SK-N-SH (cell line): ENCODE results near the gene DCAF6. TPM values are rescaled to one million over a fixed set of nuclear protein-coding genes. Genes with fewer than 3 reads are reported as not detected.

Experiments used
- CTCF ChIA-PET: fragments of 300-600, 350-600 bp; formaldehyde crosslinking; extraction: SDS; loops from one replicate; lab custom pipeline; 2021; lab: Yijun Ruan, JAX
- POLR2A ChIA-PET: fragments of 350-600 bp; sonication (Branson Sonifier 250); formaldehyde crosslinking; extraction: SDS; loops from one replicate; lab custom pipeline; 2020; ENCODE audit warnings: antibody characterized with exemption, inconsistent platforms; lab: Yijun Ruan, JAX
- DNase-seq: peaks from one replicate; pipeline ENCODE4 v3.0.0; 2012
- H2AFZ ChIP-seq: fragments of 200-600 bp; sonication (generic); 2 replicates; pipeline ENCODE4 v1.8.1; 2016; ENCODE audit warnings: antibody characterized with exemption, mild to moderate bottlenecking, low read depth
- H3F3A ChIP-seq: fragments of 200-600 bp; sonication (generic); replicated peaks from 2 replicates; pipeline ENCODE3; 2016; ENCODE audit warnings: antibody characterized with exemption, mild to moderate bottlenecking; ENCODE audit not compliant: insufficient read depth
- H3K27ac ChIP-seq, 2 experiments: fragments of 200-500 bp in 1 of 2; fragments of 200-600 bp in 1 of 2; sonication (Bioruptor generic) in 1 of 2; sonication (generic), shearing (Covaris generic) in 1 of 2; 2 replicates each; pipeline versions ENCODE4 v1.5.1 to v1.6.1; 2014 to 2016; ENCODE audit warnings: low read depth in 2 of 2, inconsistent platforms in 1 of 2, low read length in 1 of 2, mild to moderate bottlenecking in 1 of 2, mixed read lengths in 1 of 2
- H3K27me3 ChIP-seq: fragments of 200-600 bp; sonication (generic), shearing (Covaris generic); 2 replicates; pipeline ENCODE4 v1.6.1; 2016; ENCODE audit warnings: mixed run types; ENCODE audit not compliant: insufficient read depth
- H3K36me3 ChIP-seq, 2 experiments: fragments of 200-500 bp in 1 of 2; fragments of 200-600 bp in 1 of 2; sonication (Bioruptor generic) in 1 of 2; sonication (generic) in 1 of 2; replicated peaks in 1 of 2; 2 replicates each; pipeline versions ENCODE3 to v1.5.1; 2014 to 2016; ENCODE audit warnings: low read length in 1 of 2, mild to moderate bottlenecking in 1 of 2; ENCODE audit not compliant: insufficient read depth in 2 of 2, control insufficient read depth in 1 of 2
- H3K4me1 ChIP-seq, 2 experiments: fragments of 200-500 bp in 1 of 2; fragments of 200-600 bp in 1 of 2; sonication (Bioruptor generic) in 1 of 2; sonication (generic), shearing (Covaris generic) in 1 of 2; 2 replicates each; pipeline versions ENCODE4 v1.5.1 to v1.6.1; 2014 to 2016; ENCODE audit warnings: low read depth in 1 of 2, low read length in 1 of 2, mixed run types in 1 of 2; ENCODE audit not compliant: insufficient read depth in 2 of 2, control insufficient read depth in 1 of 2
- H3K4me2 ChIP-seq: fragments of 200-600 bp; sonication (generic), shearing (Covaris generic); 2 replicates; pipeline ENCODE4 v1.6.1; 2017; ENCODE audit warnings: mixed run types
- H3K4me3 ChIP-seq, 2 experiments: fragments of 200-500 bp in 1 of 2; fragments of 200-600 bp in 1 of 2; sonication (Bioruptor generic) in 1 of 2; sonication (generic), shearing (Covaris generic) in 1 of 2; 2 replicates each; pipeline versions ENCODE4 v1.5.1 to v1.8.1; 2014 to 2016; ENCODE audit warnings: low read depth in 2 of 2, inconsistent platforms in 1 of 2, low read length in 1 of 2, mild to moderate bottlenecking in 1 of 2, mixed read lengths in 1 of 2, moderate library complexity in 1 of 2
- H3K79me2 ChIP-seq: fragments of 200-600 bp; sonication (generic); 2 replicates; pipeline ENCODE4 v1.8.1; 2017; ENCODE audit warnings: mild to moderate bottlenecking; ENCODE audit not compliant: insufficient read depth
- H3K9ac ChIP-seq: fragments of 200-600 bp; sonication (generic); 2 replicates; pipeline ENCODE4 v1.6.1; 2017; ENCODE audit warnings: mixed run types
- H3K9me2 ChIP-seq: fragments of 200-600 bp; sonication (generic); 2 replicates; pipeline ENCODE4 v1.6.1; 2017; ENCODE audit warnings: mixed run types
- H3K9me3 ChIP-seq: fragments of 200-600 bp; sonication (generic); 2 replicates; pipeline ENCODE4 v1.6.1; 2017; ENCODE audit warnings: mixed run types, mild to moderate bottlenecking, moderate library complexity
- H4K20me1 ChIP-seq: fragments of 200-600 bp; sonication (generic); 2 replicates; pipeline ENCODE4 v1.6.1; 2017; ENCODE audit warnings: mild to moderate bottlenecking, mixed run types; ENCODE audit not compliant: insufficient read depth
- EZH2phosphoT487 ChIP-seq: fragments of 200-600 bp; sonication (generic); IDR thresholded peaks from 2 replicates; pipeline ENCODE4 v1.6.1; 2017; ENCODE audit warnings: low read depth, mixed run types, mild to moderate bottlenecking, antibody characterized with exemption, moderate library complexity, borderline replicate concordance
- GABPA ChIP-seq: IDR thresholded peaks from 2 replicates; pipeline ENCODE4 v1.4.0; 2012; ENCODE audit warnings: low read depth, mild to moderate bottlenecking
- NFIC ChIP-seq: IDR thresholded peaks from 2 replicates; pipeline ENCODE4 v1.4.0; 2012; ENCODE audit warnings: borderline replicate concordance
- POLR2AphosphoS5 ChIP-seq: IDR thresholded peaks from 2 replicates; pipeline ENCODE4 v1.6.1; 2012; ENCODE audit warnings: low read depth, low read length
- SIN3A ChIP-seq: IDR thresholded peaks from 2 replicates; pipeline ENCODE4 v1.6.1; 2012; ENCODE audit warnings: low read depth, mild to moderate bottlenecking, low read length, moderate library complexity, borderline replicate concordance
- YY1 ChIP-seq: IDR thresholded peaks from 2 replicates; pipeline ENCODE4 v1.4.0; 2012; ENCODE audit warnings: low read depth, mild to moderate bottlenecking
- WGBS: methylation state at CpG from one replicate; pipeline ENCODE4 v1.1.6; 2017; ENCODE audit warnings: low lambda C conversion rate; 5-methylcytosine and 5-hydroxymethylcytosine counted together
- polyA plus RNA-seq, 3 experiments: library from polyadenylated mRNA; depleted of rRNA; stranded (reverse); fragments of >200 nt; gene quantifications; 2 replicates each; pipeline ENCODE4 v1.2.3, GENCODE V29; 2012
- TF ChIP-seq, protein P1 (sequence below): IDR thresholded peaks from 2 replicates; pipeline ENCODE4 v1.6.1; 2012; ENCODE audit warnings: mild to moderate bottlenecking, low read depth, low read length, moderate library complexity
- TF ChIP-seq, protein P2 (sequence below): fragments of 150-350 bp; IDR thresholded peaks from 2 replicates; pipeline ENCODE4 v1.6.1; 2016; ENCODE audit warnings: mild to moderate bottlenecking, low read depth, low read length
- TF ChIP-seq, protein P3 (sequence below): fragments of 150-350 bp; IDR thresholded peaks from 2 replicates; pipeline ENCODE4 v1.6.1; 2017; ENCODE audit warnings: antibody characterized with exemption, low read length, low read depth, borderline replicate concordance
- TF ChIP-seq, protein P4 (sequence below): IDR thresholded peaks from 2 replicates; pipeline ENCODE4 v1.4.0; 2012; ENCODE audit warnings: low read depth, borderline replicate concordance

Gene DCAF6
- polyA plus RNA-seq, 1 of the 3 experiments (the other 2 are of a cell fraction) = 31.3 TPM

DNA sequence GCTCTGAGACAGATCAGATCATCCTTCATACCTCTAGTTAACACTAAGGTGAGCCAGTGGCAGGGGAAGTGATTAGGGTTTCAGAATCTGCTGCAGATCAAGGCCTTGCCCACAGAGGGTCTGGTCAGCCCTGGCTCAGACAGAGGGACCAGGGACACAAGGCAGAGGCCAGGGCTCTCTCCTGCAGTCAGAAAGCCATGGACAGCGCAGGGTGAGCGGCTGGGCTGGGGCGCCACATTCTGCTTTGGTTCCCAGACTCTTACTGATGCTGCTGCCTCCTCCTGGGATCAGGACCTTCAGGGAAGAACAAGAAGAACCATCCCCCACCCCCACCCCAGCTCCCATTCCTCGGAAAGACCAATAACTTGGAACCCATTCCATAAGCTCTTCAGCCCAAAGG lies 157.1 kb downstream of the DCAF6 start:
- CTCF ChIA-PET = interaction anchor here (0.7 to 6.1 kb wide), 5 partner anchors 11 to 141 kb away, joined by 3 to 48 read pairs (median 3); no protein-coding TSS in a partner anchor
- Histone ChIP-seq H3K4me3 (no peak overlapping the region), H4K20me1 (no peaks in the 10 kb centered on the region), H3K27me3 (no peaks in the 10 kb centered on the region)
- TF ChIP-seq, protein P1, sequence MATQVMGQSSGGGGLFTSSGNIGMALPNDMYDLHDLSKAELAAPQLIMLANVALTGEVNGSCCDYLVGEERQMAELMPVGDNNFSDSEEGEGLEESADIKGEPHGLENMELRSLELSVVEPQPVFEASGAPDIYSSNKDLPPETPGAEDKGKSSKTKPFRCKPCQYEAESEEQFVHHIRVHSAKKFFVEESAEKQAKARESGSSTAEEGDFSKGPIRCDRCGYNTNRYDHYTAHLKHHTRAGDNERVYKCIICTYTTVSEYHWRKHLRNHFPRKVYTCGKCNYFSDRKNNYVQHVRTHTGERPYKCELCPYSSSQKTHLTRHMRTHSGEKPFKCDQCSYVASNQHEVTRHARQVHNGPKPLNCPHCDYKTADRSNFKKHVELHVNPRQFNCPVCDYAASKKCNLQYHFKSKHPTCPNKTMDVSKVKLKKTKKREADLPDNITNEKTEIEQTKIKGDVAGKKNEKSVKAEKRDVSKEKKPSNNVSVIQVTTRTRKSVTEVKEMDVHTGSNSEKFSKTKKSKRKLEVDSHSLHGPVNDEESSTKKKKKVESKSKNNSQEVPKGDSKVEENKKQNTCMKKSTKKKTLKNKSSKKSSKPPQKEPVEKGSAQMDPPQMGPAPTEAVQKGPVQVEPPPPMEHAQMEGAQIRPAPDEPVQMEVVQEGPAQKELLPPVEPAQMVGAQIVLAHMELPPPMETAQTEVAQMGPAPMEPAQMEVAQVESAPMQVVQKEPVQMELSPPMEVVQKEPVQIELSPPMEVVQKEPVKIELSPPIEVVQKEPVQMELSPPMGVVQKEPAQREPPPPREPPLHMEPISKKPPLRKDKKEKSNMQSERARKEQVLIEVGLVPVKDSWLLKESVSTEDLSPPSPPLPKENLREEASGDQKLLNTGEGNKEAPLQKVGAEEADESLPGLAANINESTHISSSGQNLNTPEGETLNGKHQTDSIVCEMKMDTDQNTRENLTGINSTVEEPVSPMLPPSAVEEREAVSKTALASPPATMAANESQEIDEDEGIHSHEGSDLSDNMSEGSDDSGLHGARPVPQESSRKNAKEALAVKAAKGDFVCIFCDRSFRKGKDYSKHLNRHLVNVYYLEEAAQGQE = no peak
- TF ChIP-seq, protein P2, sequence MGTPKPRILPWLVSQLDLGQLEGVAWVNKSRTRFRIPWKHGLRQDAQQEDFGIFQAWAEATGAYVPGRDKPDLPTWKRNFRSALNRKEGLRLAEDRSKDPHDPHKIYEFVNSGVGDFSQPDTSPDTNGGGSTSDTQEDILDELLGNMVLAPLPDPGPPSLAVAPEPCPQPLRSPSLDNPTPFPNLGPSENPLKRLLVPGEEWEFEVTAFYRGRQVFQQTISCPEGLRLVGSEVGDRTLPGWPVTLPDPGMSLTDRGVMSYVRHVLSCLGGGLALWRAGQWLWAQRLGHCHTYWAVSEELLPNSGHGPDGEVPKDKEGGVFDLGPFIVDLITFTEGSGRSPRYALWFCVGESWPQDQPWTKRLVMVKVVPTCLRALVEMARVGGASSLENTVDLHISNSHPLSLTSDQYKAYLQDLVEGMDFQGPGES = no peak
- TF ChIP-seq, all 33 proteins: peak for 0
- POLR2A ChIA-PET = no interaction called here
- Histone ChIP-seq H3K9me2 (no peaks in the 10 kb centered on the region), H2AFZ (no peak overlapping the region), H3K4me2 (no peak overlapping the region), H3K79me2 (peaks cover 3% of the 10 kb centered on the region), H3K27ac (no peak overlapping the region), H3K9me3 (no peaks in the 10 kb centered on the region), H3K36me3 (peaks cover 16 to 60% of the 10 kb centered on the region in 2 experiments), H3K4me1 (peaks cover 0 to 4% of the 10 kb centered on the region in 2 experiments; a peak in 1 of 4 replicates), H3F3A (no peaks in the 10 kb centered on the region), H3K9ac (no peak overlapping the region)
- no peak for DNase-seq
- 100% methylated on average over 3 of the region's 4 CpGs for WGBS

GRCh38 chr1:168095476-168095875 lies 159.0 kb downstream of the DCAF6 start:
- CTCF ChIA-PET = interaction anchor here (6.1 kb wide), 1 partner anchor 13 kb away, joined by 48 read pairs; no protein-coding TSS in a partner anchor

More at GRCh38 chr1:168095476-168095875, 159.0 kb downstream of the DCAF6 start:
- H4K20me1 ChIP-seq = no peaks in the 10 kb centered on the region
- no peaks in the 10 kb centered on the region for H3K9me3 ChIP-seq
- no peak overlapping the region for H3K4me3 ChIP-seq
- WGBS = 93% methylated on average over 6 of the region's 6 CpGs
- no peaks in the 10 kb centered on the region for H3F3A ChIP-seq
- H3K27me3 ChIP-seq = no peaks in the 10 kb centered on the region
- peaks cover 3% of the 10 kb centered on the region for H3K79me2 ChIP-seq
- POLR2A ChIA-PET = no interaction called here
- no peak overlapping the region for H3K27ac ChIP-seq
- peaks cover 16 to 54% of the 10 kb centered on the region in 2 experiments for H3K36me3 ChIP-seq
- H3K9me2 ChIP-seq = no peaks in the 10 kb centered on the region
- peaks cover 0 to 10% of the 10 kb centered on the region in 2 experiments; a peak in 1 of 4 replicates for H3K4me1 ChIP-seq
- TF ChIP-seq NFIC (no peak), SIN3A (no peak), POLR2AphosphoS5 (no peak), YY1 (no peak), EZH2phosphoT487 (no peak), GABPA (no peak)
- TF ChIP-seq, protein P2 = no peak
- TF ChIP-seq, protein P3, sequence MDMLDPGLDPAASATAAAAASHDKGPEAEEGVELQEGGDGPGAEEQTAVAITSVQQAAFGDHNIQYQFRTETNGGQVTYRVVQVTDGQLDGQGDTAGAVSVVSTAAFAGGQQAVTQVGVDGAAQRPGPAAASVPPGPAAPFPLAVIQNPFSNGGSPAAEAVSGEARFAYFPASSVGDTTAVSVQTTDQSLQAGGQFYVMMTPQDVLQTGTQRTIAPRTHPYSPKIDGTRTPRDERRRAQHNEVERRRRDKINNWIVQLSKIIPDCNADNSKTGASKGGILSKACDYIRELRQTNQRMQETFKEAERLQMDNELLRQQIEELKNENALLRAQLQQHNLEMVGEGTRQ = no peak
- TF ChIP-seq, protein P4, sequence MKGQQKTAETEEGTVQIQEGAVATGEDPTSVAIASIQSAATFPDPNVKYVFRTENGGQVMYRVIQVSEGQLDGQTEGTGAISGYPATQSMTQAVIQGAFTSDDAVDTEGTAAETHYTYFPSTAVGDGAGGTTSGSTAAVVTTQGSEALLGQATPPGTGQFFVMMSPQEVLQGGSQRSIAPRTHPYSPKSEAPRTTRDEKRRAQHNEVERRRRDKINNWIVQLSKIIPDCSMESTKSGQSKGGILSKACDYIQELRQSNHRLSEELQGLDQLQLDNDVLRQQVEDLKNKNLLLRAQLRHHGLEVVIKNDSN = no peak
- no peak for DNase-seq
- no peak overlapping the region for H2AFZ ChIP-seq
- H3K9ac ChIP-seq = no peak overlapping the region
- no peak overlapping the region for H3K4me2 ChIP-seq
